22Rv1 (cell line): ENCODE data around the gene PLXND1.

Experiments used
- ZFX ChIP-seq: fragments of 450-650 bp; IDR thresholded peaks from 2 replicates; pipeline ENCODE4 v1.6.1; 2017; ENCODE audit warnings: antibody characterized with exemption, borderline replicate concordance
- TF ChIP-seq, protein P1 (sequence below): fragments of 450-650 bp; IDR thresholded peaks from 2 replicates; pipeline ENCODE4 v1.5.1; 2017; ENCODE audit warnings: mild to moderate bottlenecking

DNA sequence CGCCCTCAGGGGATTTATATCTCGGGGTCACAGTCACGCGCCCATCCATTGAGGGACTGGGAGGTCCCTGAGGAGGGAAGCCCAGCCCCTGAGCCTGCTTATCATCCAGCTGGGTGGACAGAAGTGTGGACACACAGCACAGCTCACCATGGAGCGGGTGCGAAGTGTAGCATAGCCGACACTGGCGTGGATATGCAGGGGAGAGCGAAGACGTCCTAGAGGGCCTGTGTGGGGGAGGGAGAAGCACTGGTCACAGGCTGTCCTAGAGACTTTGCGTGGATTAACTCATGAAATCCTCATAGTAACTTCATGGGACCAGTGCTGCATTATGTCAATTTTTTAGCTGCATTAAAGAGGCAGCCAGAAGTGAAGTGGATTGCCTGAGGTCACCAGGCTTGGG, 26.1 kb upstream of the PLXND1 start:
- TF ChIP-seq, protein P1, sequence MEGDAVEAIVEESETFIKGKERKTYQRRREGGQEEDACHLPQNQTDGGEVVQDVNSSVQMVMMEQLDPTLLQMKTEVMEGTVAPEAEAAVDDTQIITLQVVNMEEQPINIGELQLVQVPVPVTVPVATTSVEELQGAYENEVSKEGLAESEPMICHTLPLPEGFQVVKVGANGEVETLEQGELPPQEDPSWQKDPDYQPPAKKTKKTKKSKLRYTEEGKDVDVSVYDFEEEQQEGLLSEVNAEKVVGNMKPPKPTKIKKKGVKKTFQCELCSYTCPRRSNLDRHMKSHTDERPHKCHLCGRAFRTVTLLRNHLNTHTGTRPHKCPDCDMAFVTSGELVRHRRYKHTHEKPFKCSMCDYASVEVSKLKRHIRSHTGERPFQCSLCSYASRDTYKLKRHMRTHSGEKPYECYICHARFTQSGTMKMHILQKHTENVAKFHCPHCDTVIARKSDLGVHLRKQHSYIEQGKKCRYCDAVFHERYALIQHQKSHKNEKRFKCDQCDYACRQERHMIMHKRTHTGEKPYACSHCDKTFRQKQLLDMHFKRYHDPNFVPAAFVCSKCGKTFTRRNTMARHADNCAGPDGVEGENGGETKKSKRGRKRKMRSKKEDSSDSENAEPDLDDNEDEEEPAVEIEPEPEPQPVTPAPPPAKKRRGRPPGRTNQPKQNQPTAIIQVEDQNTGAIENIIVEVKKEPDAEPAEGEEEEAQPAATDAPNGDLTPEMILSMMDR = no peak
- no peak for TF ChIP-seq ZFX
